Measurements from ENCODE around the gene CCNH.

CCNH gene

DNA sequence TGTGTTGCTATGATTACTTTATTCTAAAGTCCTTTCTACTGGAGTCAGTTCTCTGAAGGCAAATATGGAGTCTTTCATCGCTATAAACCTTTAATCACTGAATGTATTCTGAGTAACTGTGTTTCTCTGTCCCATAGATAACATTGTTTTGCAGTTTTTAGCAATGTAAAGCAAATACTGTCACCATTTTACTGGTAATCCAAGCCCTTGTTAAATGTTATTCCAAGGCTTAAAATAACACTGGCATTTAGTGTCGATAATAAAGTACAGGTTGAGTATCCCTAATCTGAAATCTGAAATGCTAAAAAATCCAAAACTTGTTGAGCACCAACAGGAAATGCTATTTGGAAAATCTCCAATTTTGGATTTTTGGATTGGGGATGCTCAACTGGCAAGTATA is 24.6 kb downstream of the CCNH start:
- ChIA-PET POLR2A (no interaction called here), CTCF (interaction anchor here (1.5 to 1.8 kb wide), 2 partner anchors 12 to 318 kb away, joined by 7 read pairs; no protein-coding TSS in a partner anchor)

GRCh38 chr5:87385802-87386201 is 26.9 kb downstream of the CCNH start:
- no peak for DNase-seq (ENCODE audit: low read depth, low spot score)
- CTCF ChIA-PET = interaction anchor here (1.3 kb wide), 1 partner anchor 14 kb away, joined by 3 read pairs; no protein-coding TSS in a partner anchor

More for the DNA sequence above, 24.6 kb downstream of the CCNH start:
- no peak overlapping the region for H3K4me3 ChIP-seq (ENCODE audit: low read depth, low read length)
- DNase-seq (ENCODE audit: low read depth, low spot score) = no peak
- no peak for TF ChIP-seq CTCF (IDR thresholded peaks at IDR 0.05; ENCODE audit: insufficient read depth, low read length, missing control alignments)

DNA sequence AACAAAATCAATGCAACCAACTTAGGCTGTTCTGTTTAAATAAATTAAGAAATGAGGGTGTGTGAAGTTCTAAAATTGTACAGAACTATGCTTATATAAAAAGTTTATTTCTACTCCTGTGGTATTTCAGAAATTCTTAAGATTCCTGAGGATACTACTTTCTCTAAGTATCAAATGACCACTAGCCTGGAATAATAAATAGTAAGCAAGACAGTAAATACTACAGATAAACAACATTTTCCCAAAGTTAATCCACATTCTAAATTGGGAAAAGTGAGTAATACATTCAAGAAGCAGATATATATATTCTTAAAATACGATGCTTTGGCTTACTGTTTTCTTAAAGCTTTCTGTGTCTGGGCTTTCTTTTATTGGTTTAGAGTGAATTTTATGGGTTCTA is 29.5 kb downstream of the CCNH start:
- CTCF ChIA-PET = interaction anchor here (1.2 to 1.4 kb wide), 2 partner anchors 9 to 18 kb away, joined by 3 to 6 read pairs; no protein-coding TSS in a partner anchor
- no peak for DNase-seq (ENCODE audit: low read depth, low spot score)
- H3K4me3 ChIP-seq (ENCODE audit: low read depth, low read length) = no peak overlapping the region
- POLR2A ChIA-PET = interaction anchor here (0.7 kb wide), 1 partner anchor 312 kb away, joined by 3 read pairs; no protein-coding TSS in a partner anchor
- TF ChIP-seq CTCF (IDR thresholded peaks at IDR 0.05; ENCODE audit: insufficient read depth, low read length, missing control alignments) = no peak

More at GRCh38 chr5:87385802-87386201, 26.9 kb downstream of the CCNH start:
- POLR2A ChIA-PET = no interaction called here
- TF ChIP-seq CTCF (IDR thresholded peaks at IDR 0.05; ENCODE audit: insufficient read depth, low read length, missing control alignments) = no peak
- H3K4me3 ChIP-seq (ENCODE audit: low read depth, low read length) = no peak overlapping the region

GRCh38 chr5:87382224-87382623 is 30.5 kb downstream of the CCNH start:
- CTCF ChIA-PET = interaction anchor here (0.8 to 1.1 kb wide), 2 partner anchors 18 to 312 kb away, joined by 3 read pairs; no protein-coding TSS in a partner anchor
- DNase-seq (ENCODE audit: low read depth, low spot score) = no peak
- TF ChIP-seq CTCF (IDR thresholded peaks at IDR 0.05; ENCODE audit: insufficient read depth, low read length, missing control alignments) = no peak
- POLR2A ChIA-PET = no interaction called here
- H3K4me3 ChIP-seq (ENCODE audit: low read depth, low read length) = no peak overlapping the region

- CTCF ChIA-PET = interaction anchor here (1.2 to 2.0 kb wide), 2 partner anchors 28 to 303 kb away, joined by 4 to 6 read pairs; no protein-coding TSS in a partner anchor
- POLR2A ChIA-PET = no interaction called here
- TF ChIP-seq CTCF (IDR thresholded peaks at IDR 0.05; ENCODE audit: insufficient read depth, low read length, missing control alignments) = no peak
- DNase-seq (ENCODE audit: low read depth, low spot score) = no peak
- H3K4me3 ChIP-seq (ENCODE audit: low read depth, low read length) = no peak overlapping the region
Measured at GRCh38 chr5:87372705-87373104, 40.0 kb downstream of the CCNH start.

DNA sequence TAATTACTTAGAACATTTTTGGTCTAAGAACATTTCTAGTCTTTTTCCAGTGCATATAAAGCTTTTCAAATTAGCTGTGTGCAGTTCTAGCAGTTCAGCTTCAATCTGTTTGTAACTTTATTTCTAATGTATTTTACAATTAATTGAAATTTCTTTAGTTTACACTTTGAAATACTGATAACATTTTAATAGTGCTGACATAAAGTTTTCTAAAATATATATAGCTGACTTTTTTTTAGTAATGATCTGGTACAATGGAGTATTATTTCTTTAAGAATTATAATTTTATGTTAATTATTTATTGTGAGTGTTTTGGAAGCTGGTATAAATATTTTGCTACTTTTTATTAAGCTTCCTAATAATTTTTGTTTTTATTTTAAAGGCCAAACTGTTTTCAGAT is 43.3 kb downstream of the CCNH start:
- ChIA-PET POLR2A (no interaction called here), CTCF (interaction anchor here (2.6 kb wide), 1 partner anchor 31 kb away, joined by 7 read pairs; no protein-coding TSS in a partner anchor)
- DNase-seq (ENCODE audit: low read depth, low spot score) = no peak
- no peak for TF ChIP-seq CTCF (IDR thresholded peaks at IDR 0.05; ENCODE audit: insufficient read depth, low read length, missing control alignments)
- no peak overlapping the region for H3K4me3 ChIP-seq (ENCODE audit: low read depth, low read length)
